ENCODE measurements around the gene ATXN10. TPM values are rescaled to one million over a fixed set of nuclear protein-coding genes. Genes with fewer than 3 reads are reported as not detected.

The ATXN10 gene
- total RNA-seq, 4 donors from 2014 or later: 79.0 to 152 (median 88.3) TPM

GRCh38 chr22:45870011-45870410 lies 198.4 kb downstream of the ATXN10 start:
- WGBS, 2 donors: 76 to 82% methylated on average over 6 of the region's 7 CpGs

DNA sequence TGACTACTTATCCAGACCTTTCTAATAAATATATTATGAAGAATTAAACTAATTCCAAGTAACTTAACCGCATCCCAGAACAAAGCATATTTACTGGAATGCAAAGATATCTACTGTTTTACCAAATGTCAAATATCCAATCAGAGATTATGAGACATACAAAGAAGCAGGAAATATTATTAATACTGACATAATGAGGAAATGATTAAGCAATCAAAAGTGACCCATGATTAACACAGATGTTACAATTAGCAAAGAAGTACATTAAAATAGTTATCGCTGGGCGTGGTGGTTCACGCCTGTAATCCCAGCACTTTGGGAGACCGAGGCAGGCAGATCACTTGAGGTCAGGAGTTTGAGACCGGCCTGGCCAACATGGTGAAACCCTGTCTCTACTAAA lies 200.1 kb downstream of the ATXN10 start:
- Histone ChIP-seq H3K27me3 (peaks cover 0 to 46% (median 0%) of the 10 kb centered on the region in 4 donors), H3K9me3 (peaks cover 0 to 12% (median 0%) of the 10 kb centered on the region in 3 donors), H3K36me3 (no peaks in the 10 kb centered on the region), H3K4me1 (peaks cover 13 to 21% (median 14%) of the 10 kb centered on the region in 3 donors), H3K27ac (no peak overlapping the region), H3K4me3 (no peak overlapping the region)
- TF ChIP-seq POLR2A (IDR thresholded peaks at IDR 0.05): no peak
- TF ChIP-seq, protein P1, sequence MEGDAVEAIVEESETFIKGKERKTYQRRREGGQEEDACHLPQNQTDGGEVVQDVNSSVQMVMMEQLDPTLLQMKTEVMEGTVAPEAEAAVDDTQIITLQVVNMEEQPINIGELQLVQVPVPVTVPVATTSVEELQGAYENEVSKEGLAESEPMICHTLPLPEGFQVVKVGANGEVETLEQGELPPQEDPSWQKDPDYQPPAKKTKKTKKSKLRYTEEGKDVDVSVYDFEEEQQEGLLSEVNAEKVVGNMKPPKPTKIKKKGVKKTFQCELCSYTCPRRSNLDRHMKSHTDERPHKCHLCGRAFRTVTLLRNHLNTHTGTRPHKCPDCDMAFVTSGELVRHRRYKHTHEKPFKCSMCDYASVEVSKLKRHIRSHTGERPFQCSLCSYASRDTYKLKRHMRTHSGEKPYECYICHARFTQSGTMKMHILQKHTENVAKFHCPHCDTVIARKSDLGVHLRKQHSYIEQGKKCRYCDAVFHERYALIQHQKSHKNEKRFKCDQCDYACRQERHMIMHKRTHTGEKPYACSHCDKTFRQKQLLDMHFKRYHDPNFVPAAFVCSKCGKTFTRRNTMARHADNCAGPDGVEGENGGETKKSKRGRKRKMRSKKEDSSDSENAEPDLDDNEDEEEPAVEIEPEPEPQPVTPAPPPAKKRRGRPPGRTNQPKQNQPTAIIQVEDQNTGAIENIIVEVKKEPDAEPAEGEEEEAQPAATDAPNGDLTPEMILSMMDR (IDR thresholded peaks at IDR 0.05): no peak
- WGBS, 2 donors: 61 to 85% methylated on average over 6 of the region's 6 CpGs
- intact Hi-C loops (cut with DNase I): no loop called here
- DNase-seq: no peak

More at GRCh38 chr22:45870011-45870410, 198.4 kb downstream of the ATXN10 start:
- Histone ChIP-seq H3K4me3 (no peak overlapping the region), H3K4me1 (peaks cover 28 to 38% (median 28%) of the 10 kb centered on the region in 3 donors), H3K9me3 (peaks cover 0 to 12% (median 0%) of the 10 kb centered on the region in 3 donors), H3K27ac (no peak overlapping the region), H3K27me3 (peaks cover 0 to 53% (median 0%) of the 10 kb centered on the region in 4 donors), H3K36me3 (no peaks in the 10 kb centered on the region)
- TF ChIP-seq POLR2A (IDR thresholded peaks at IDR 0.05): no peak
- TF ChIP-seq, protein P1 (IDR thresholded peaks at IDR 0.05): no peak
- intact Hi-C loops (cut with DNase I): no loop called here
- no peak for DNase-seq

GRCh38 chr22:45872659-45873263 lies 201.1 kb downstream of the ATXN10 start:
- Histone ChIP-seq H3K4me1 (peaks cover 2 to 10% (median 4%) of the 10 kb centered on the region in 3 donors), H3K27me3 (peaks cover 0 to 46% (median 0%) of the 10 kb centered on the region in 4 donors), H3K4me3 (no peak overlapping the region), H3K36me3 (no peaks in the 10 kb centered on the region), H3K9me3 (peaks cover 0 to 12% (median 0%) of the 10 kb centered on the region in 3 donors), H3K27ac (no peak overlapping the region)
- intact Hi-C loops (cut with DNase I): no loop called here
- 87 to 93% methylated on average over 3 of the region's 3 CpGs for WGBS, 2 donors
- TF ChIP-seq, protein P1 (IDR thresholded peaks at IDR 0.05): no peak
- no peak for TF ChIP-seq POLR2A (IDR thresholded peaks at IDR 0.05)
- DNase-seq: no peak

- DNase-seq: no peak
- peaks cover 0 to 12% (median 0%) of the 10 kb centered on the region in 3 donors for H3K9me3 ChIP-seq
- 81 to 91% methylated on average over 6 to 7 of the region's 26 CpGs for WGBS, 2 donors
- H3K4me1 ChIP-seq: peaks cover 7 to 19% (median 8%) of the 10 kb centered on the region in 3 donors
- TF ChIP-seq, protein P1 (IDR thresholded peaks at IDR 0.05): no peak
- no peak for TF ChIP-seq POLR2A (IDR thresholded peaks at IDR 0.05)
- H3K27me3 ChIP-seq: peaks cover 0 to 55% (median 0%) of the 10 kb centered on the region in 4 donors
- no peaks in the 10 kb centered on the region for H3K36me3 ChIP-seq
- intact Hi-C loops (cut with DNase I): no loop called here
- no peak overlapping the region for H3K27ac ChIP-seq
- no peak overlapping the region for H3K4me3 ChIP-seq
These were observed 204.8 kb downstream of the ATXN10 start for GRCh38 chr22:45876136-45877035.

DNA sequence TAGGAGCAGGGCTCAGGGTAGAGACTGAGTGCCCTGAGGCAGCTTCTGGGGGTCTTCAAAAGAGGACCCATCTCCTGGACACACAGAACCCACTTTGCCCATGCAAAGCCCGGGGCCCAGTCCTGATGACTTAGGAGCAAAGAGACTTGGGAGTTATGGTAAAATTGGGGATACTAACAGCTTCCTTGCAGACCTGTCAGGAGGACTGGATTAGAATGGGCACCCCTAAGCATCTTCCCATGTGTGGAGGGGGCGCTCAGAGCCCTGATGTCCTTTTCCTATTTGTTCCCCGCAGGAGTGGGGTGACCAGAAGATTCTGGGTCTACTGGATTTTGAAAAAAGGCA lies 205.4 kb downstream of the ATXN10 start:
- Histone ChIP-seq H3K27me3 (peaks cover 0 to 61% (median 0%) of the 10 kb centered on the region in 4 donors), H3K9me3 (peaks cover 0 to 12% (median 0%) of the 10 kb centered on the region in 3 donors), H3K4me1 (peaks cover 8 to 25% (median 8%) of the 10 kb centered on the region in 3 donors), H3K27ac (no peak overlapping the region), H3K4me3 (no peak overlapping the region), H3K36me3 (no peaks in the 10 kb centered on the region)
- no peak for DNase-seq
- TF ChIP-seq, protein P1 (IDR thresholded peaks at IDR 0.05): no peak
- TF ChIP-seq POLR2A (IDR thresholded peaks at IDR 0.05): no peak
- intact Hi-C loops (cut with DNase I): no loop called here
- 70% methylated on average over 2 of the region's 3 CpGs; no CpG with 5 or more reads in 1 of the 2 donors for WGBS, 2 donors

All from esophagus squamous epithelium (tissue), 5 donors.